Subcutaneous abdominal adipose tissue (tissue), 5 donors: ENCODE data around the gene NRP1.

ENCODE experiments used
- H3K27ac ChIP-seq: one replicate; pipeline ENCODE4 v1.7.0; 2013; ENCODE audit warnings: low read depth, mild to moderate bottlenecking, inconsistent platforms, low read length, moderate library complexity
- H3K27me3 ChIP-seq, 5 donors: one replicate each; pipeline ENCODE4 v1.7.0; 2013; ENCODE audit warnings: low read length in 5 of 5, inconsistent platforms in 1 of 5; ENCODE audit not compliant: control insufficient read depth in 5 of 5, insufficient read depth in 4 of 5
- H3K36me3 ChIP-seq, 5 donors: one replicate each; pipeline ENCODE4 v1.7.0; 2013; ENCODE audit warnings: low read length in 5 of 5; ENCODE audit not compliant: control insufficient read depth in 5 of 5, insufficient read depth in 5 of 5
- H3K4me1 ChIP-seq, 5 donors: one replicate each; pipeline ENCODE4 v1.7.0; 2013; ENCODE audit warnings: low read length in 5 of 5, mild to moderate bottlenecking in 3 of 5, moderate library complexity in 1 of 5; ENCODE audit not compliant: control insufficient read depth in 5 of 5, insufficient read depth in 5 of 5
- H3K4me3 ChIP-seq, 5 donors: one replicate each; pipeline ENCODE4 v1.7.0; 2013; ENCODE audit warnings: low read length in 5 of 5, low read depth in 1 of 5
- H3K9ac ChIP-seq, 5 donors: one replicate each; pipeline ENCODE4 v1.7.0; 2013; ENCODE audit warnings: low read length in 5 of 5, mild to moderate bottlenecking in 4 of 5, moderate library complexity in 3 of 5
- H3K9me3 ChIP-seq, 5 donors: one replicate each; pipeline ENCODE4 v1.7.0; 2013; ENCODE audit warnings: low read length in 5 of 5; ENCODE audit not compliant: control insufficient read depth in 5 of 5
- donor health status: healthy.
- donor health status: healthy.
- donor health status: healthy.
- donor health status: healthy.
- donor health status: healthy.

NRP1 gene

GRCh38 chr10:33287112-33287511 is 47.4 kb downstream of the NRP1 start:
- Histone ChIP-seq H3K4me1 (peaks cover 5 to 62% (median 24%) of the 10 kb centered on the region in 5 donors), H3K9ac (no peak overlapping the region)

GRCh38 chr10:33286157-33286934 is 48.1 kb downstream of the NRP1 start:
- H3K27me3 ChIP-seq = no peaks in the 10 kb centered on the region
- H3K9ac ChIP-seq = no peak overlapping the region
- no peak overlapping the region for H3K27ac ChIP-seq
- H3K4me3 ChIP-seq = no peak overlapping the region
- H3K4me1 ChIP-seq = peaks cover 5 to 57% (median 20%) of the 10 kb centered on the region in 5 donors
- no peaks in the 10 kb centered on the region for H3K9me3 ChIP-seq
- H3K36me3 ChIP-seq = peaks cover 1 to 14% (median 7%) of the 10 kb centered on the region in 5 donors

More at GRCh38 chr10:33287112-33287511, 47.4 kb downstream of the NRP1 start:
- Histone ChIP-seq H3K27me3 (no peaks in the 10 kb centered on the region), H3K36me3 (peaks cover 0 to 11% (median 7%) of the 10 kb centered on the region in 5 donors), H3K4me3 (no peak overlapping the region), H3K9me3 (no peaks in the 10 kb centered on the region), H3K27ac (no peak overlapping the region)

GRCh38 chr10:33284945-33285344 is 49.5 kb downstream of the NRP1 start:
- Histone ChIP-seq H3K9me3 (no peaks in the 10 kb centered on the region), H3K9ac (no peak overlapping the region), H3K4me1 (peaks cover 5 to 47% (median 21%) of the 10 kb centered on the region in 5 donors), H3K27me3 (no peaks in the 10 kb centered on the region), H3K36me3 (peaks cover 3 to 16% (median 9%) of the 10 kb centered on the region in 5 donors), H3K27ac (no peak overlapping the region), H3K4me3 (no peak overlapping the region)

GRCh38 chr10:33279811-33280602 is 54.5 kb downstream of the NRP1 start:
- Histone ChIP-seq H3K4me3 (no peak overlapping the region), H3K9me3 (no peaks in the 10 kb centered on the region), H3K36me3 (peaks cover 2 to 28% (median 14%) of the 10 kb centered on the region in 5 donors), H3K27ac (peak overlapping the region; percentile 58), H3K9ac (no peak overlapping the region), H3K27me3 (no peaks in the 10 kb centered on the region), H3K4me1 (peaks cover 0 to 42% (median 31%) of the 10 kb centered on the region in 5 donors)

- no peaks in the 10 kb centered on the region for H3K9me3 ChIP-seq
- no peaks in the 10 kb centered on the region for H3K27me3 ChIP-seq
- peaks cover 2 to 33% (median 14%) of the 10 kb centered on the region in 5 donors for H3K36me3 ChIP-seq
- no peak overlapping the region for H3K4me3 ChIP-seq
- H3K9ac ChIP-seq = no peak overlapping the region
- H3K4me1 ChIP-seq = peaks cover under 1 to 48% (median 33%) of the 10 kb centered on the region in 5 donors
- peak overlapping the region; percentile 58 for H3K27ac ChIP-seq
Observed at GRCh38 chr10:33279276-33279675, 55.2 kb downstream of the NRP1 start.

GRCh38 chr10:33278198-33278597 is 56.3 kb downstream of the NRP1 start:
- H3K36me3 ChIP-seq = peaks cover 0 to 29% (median 14%) of the 10 kb centered on the region in 5 donors
- H3K4me3 ChIP-seq = no peak overlapping the region
- H3K27ac ChIP-seq = no peak overlapping the region
- H3K27me3 ChIP-seq = no peaks in the 10 kb centered on the region
- no peaks in the 10 kb centered on the region for H3K9me3 ChIP-seq
- peaks cover 2 to 58% (median 41%) of the 10 kb centered on the region in 5 donors for H3K4me1 ChIP-seq
- H3K9ac ChIP-seq = no peak overlapping the region

- no peaks in the 10 kb centered on the region for H3K9me3 ChIP-seq
- H3K36me3 ChIP-seq = peaks cover 0 to 29% (median 14%) of the 10 kb centered on the region in 5 donors
- H3K9ac ChIP-seq = no peak overlapping the region
- no peaks in the 10 kb centered on the region for H3K27me3 ChIP-seq
- no peak overlapping the region for H3K4me3 ChIP-seq
- peaks cover 7 to 68% (median 51%) of the 10 kb centered on the region in 5 donors for H3K4me1 ChIP-seq
- H3K27ac ChIP-seq = peak overlapping the region; percentile 44
Observed at GRCh38 chr10:33277135-33277536, 57.3 kb downstream of the NRP1 start.

- H3K27ac ChIP-seq = peak overlapping the region; percentile 17
- no peaks in the 10 kb centered on the region for H3K9me3 ChIP-seq
- H3K9ac ChIP-seq = peak overlapping the region in 1 of 5 donors; percentile 4
- peaks cover 7 to 72% (median 53%) of the 10 kb centered on the region in 5 donors for H3K4me1 ChIP-seq
- H3K36me3 ChIP-seq = peaks cover 0 to 24% (median 12%) of the 10 kb centered on the region in 5 donors
- no peaks in the 10 kb centered on the region for H3K27me3 ChIP-seq
- no peak overlapping the region for H3K4me3 ChIP-seq
Observed at GRCh38 chr10:33276282-33276923, 58.1 kb downstream of the NRP1 start.

- peaks cover 7 to 65% (median 42%) of the 10 kb centered on the region in 5 donors for H3K4me1 ChIP-seq
- peak overlapping the region in 3 of 5 donors; percentile 52 to 66 (median 58) for H3K9ac ChIP-seq
- H3K27me3 ChIP-seq = no peaks in the 10 kb centered on the region
- no peaks in the 10 kb centered on the region for H3K9me3 ChIP-seq
- H3K4me3 ChIP-seq = peak overlapping the region in 3 of 5 donors; percentile 39 to 70 (median 53)
- peaks cover 0 to 31% (median 17%) of the 10 kb centered on the region in 5 donors for H3K36me3 ChIP-seq
- peak overlapping the region; percentile 89 for H3K27ac ChIP-seq
Observed at GRCh38 chr10:33274096-33274785, 60.2 kb downstream of the NRP1 start.
